A549 (cell line): Measurements from ENCODE around the gene ADCYAP1R1. TPM values are rescaled to one million over a fixed set of nuclear protein-coding genes. Genes with fewer than 3 reads are reported as not detected.

Source experiments
- ATAC-seq, 2 experiments: fragments of 200-7000 bp in 1 of 2; fragments of >200 bp in 1 of 2; cut with Nextera tagmentation in 1 of 2; cut with Tn5 transposase in 1 of 2; 3 replicates each; pipeline versions ENCODE4 v1.8.0 to v1.9.1; 2018 to 2020; ENCODE audit warnings: mild to moderate bottlenecking in 1 of 2, moderate library complexity in 1 of 2
- CTCF ChIA-PET: fragments of 300-600 bp; sonication (Branson Sonifier 250); formaldehyde crosslinking; extraction: SDS; loops from one replicate; lab custom pipeline; 2021; ENCODE audit warnings: antibody characterized with exemption, inconsistent platforms; lab: Yijun Ruan, JAX
- POLR2A ChIA-PET: fragments of 350-600 bp; formaldehyde crosslinking; extraction: SDS; loops from one replicate; lab custom pipeline; 2021; ENCODE audit warnings: antibody characterized with exemption, inconsistent platforms; lab: Yijun Ruan, JAX
- DNase-seq, 2 experiments: peaks; one replicate each; pipeline versions ENCODE4 v3.0.0 to v3.0.0-alpha.2; 2011 to 2016; ENCODE audit warnings: low read depth in 1 of 2, low spot score in 1 of 2
- FAIRE-seq: peaks from 2 replicates; lab custom pipeline; 2011; peaks lifted over from hg19 to GRCh38; lab: Jason Lieb, UNC
- H3K27ac ChIP-seq, 2 experiments: fragments of >200 bp; sonication (Bioruptor Twin); formaldehyde crosslinking; 3 replicates each; pipeline ENCODE4 v1.5.1; 2016 to 2017
- H3K4me1 ChIP-seq: fragments of >200 bp; sonication (Bioruptor Twin); formaldehyde crosslinking; 3 replicates; pipeline ENCODE4 v1.6.1; 2016
- H3K4me2 ChIP-seq: fragments of >200 bp; sonication (Bioruptor Twin); formaldehyde crosslinking; 3 replicates; pipeline ENCODE4 v1.6.1; 2016
- H3K4me3 ChIP-seq: fragments of >200 bp; sonication (Bioruptor Twin); formaldehyde crosslinking; 3 replicates; pipeline ENCODE4 v1.5.1; 2016
- H3K9me3 ChIP-seq: fragments of >200 bp; sonication (Bioruptor Twin); formaldehyde crosslinking; 3 replicates; pipeline ENCODE4 v1.6.1; 2016
- BHLHE40 ChIP-seq: IDR thresholded peaks from 2 replicates; pipeline ENCODE4 v1.6.1; 2012; ENCODE audit warnings: low read depth, low read length, inconsistent platforms
- EHMT2 ChIP-seq: fragments of 200-600 bp; sonication (generic); IDR thresholded peaks from 2 replicates; pipeline ENCODE4 v1.6.1; 2016; ENCODE audit warnings: antibody characterized with exemption, low read depth, mild to moderate bottlenecking, moderate library complexity
- ESRRA ChIP-seq: fragments of 150-350 bp; IDR thresholded peaks from 2 replicates; pipeline ENCODE4 v1.6.1; 2014; ENCODE audit warnings: mild to moderate bottlenecking, low read length, borderline replicate concordance
- FOSL2 ChIP-seq, 2 experiments: fragments of 450-650 bp in 1 of 2; fragments of >200 bp in 1 of 2; sonication (Bioruptor Twin) in 1 of 2; formaldehyde crosslinking; IDR thresholded peaks; 2 replicates each; pipeline versions ENCODE4 v1.5.0 to v1.6.1; 2016 to 2020; ENCODE audit warnings: mild to moderate bottlenecking in 1 of 2, moderate library complexity in 1 of 2
- FOXS1 ChIP-seq: fragments of 250-450 bp; sonication (Bioruptor Pico); IDR thresholded peaks from 2 replicates; pipeline ENCODE4 v1.5.0; 2020; ENCODE audit warnings: mild to moderate bottlenecking, moderate library complexity
- KDM1A ChIP-seq: fragments of 200-600 bp; sonication (generic); IDR thresholded peaks from 2 replicates; pipeline ENCODE4 v1.6.1; 2016; ENCODE audit warnings: low read depth, mild to moderate bottlenecking
- MAZ ChIP-seq: fragments of 150-350 bp; IDR thresholded peaks from 2 replicates; pipeline ENCODE4 v1.6.1; 2014; ENCODE audit warnings: antibody characterized with exemption, low read depth, low read length, borderline replicate concordance
- NFE2L2 ChIP-seq: fragments of 150-350 bp; conservative IDR thresholded peaks from 2 replicates; pipeline ENCODE4 v1.6.1; 2014; ENCODE audit warnings: low read length
- NR3C1 ChIP-seq: fragments of >200 bp; sonication (Bioruptor Twin); formaldehyde crosslinking; IDR thresholded peaks from 3 replicates; pipeline ENCODE4 v1.6.1; 2017
- PHF8 ChIP-seq: fragments of 200-600 bp; sonication (generic); IDR thresholded peaks from 2 replicates; pipeline ENCODE4 v1.6.1; 2016; ENCODE audit warnings: low read depth, mild to moderate bottlenecking, antibody characterized with exemption, moderate library complexity, borderline replicate concordance
- POLR2AphosphoS2 ChIP-seq: conservative IDR thresholded peaks from 2 replicates; pipeline ENCODE4 v1.6.1; 2012; ENCODE audit warnings: low read length, improper control_type of control experiment, inconsistent platforms
- RAD21 ChIP-seq, 2 experiments: fragments of >200 bp in 1 of 2; sonication (Bioruptor Twin) in 1 of 2; formaldehyde crosslinking in 1 of 2; IDR thresholded peaks in 1 of 2; conservative IDR thresholded peaks in 1 of 2; 2 replicates in 1 of 2; 3 replicates in 1 of 2; pipeline ENCODE4 v1.6.1; 2012 to 2018; ENCODE audit warnings: inconsistent platforms in 1 of 2
- RARB ChIP-seq: fragments of 250-450 bp; sonication (Bioruptor Pico); IDR thresholded peaks from 2 replicates; pipeline ENCODE4 v1.8.0; 2021; ENCODE audit warnings: mild to moderate bottlenecking, moderate library complexity
- SMC3 ChIP-seq: fragments of >200 bp; sonication (Bioruptor Twin); formaldehyde crosslinking; IDR thresholded peaks from 3 replicates; pipeline ENCODE4 v1.6.1; 2018; ENCODE audit warnings: inconsistent platforms
- SREBF2 ChIP-seq: fragments of 450-650 bp; IDR thresholded peaks from 2 replicates; pipeline ENCODE4 v1.6.1; 2014; ENCODE audit warnings: mild to moderate bottlenecking, moderate library complexity
- ZC3H11A ChIP-seq: fragments of 450-650 bp; IDR thresholded peaks from 2 replicates; pipeline ENCODE4 v1.6.1; 2014; ENCODE audit warnings: antibody characterized with exemption, mild to moderate bottlenecking
- ZFP36 ChIP-seq: fragments of 450-650 bp; IDR thresholded peaks from 2 replicates; pipeline ENCODE4 v1.6.1; 2014; ENCODE audit warnings: borderline replicate concordance; ENCODE audit not compliant: partially characterized antibody
- WGBS: methylation state at CpG from one replicate; pipeline ENCODE4 v1.1.6; 2017; ENCODE audit errors: missing lambda C conversion rate; 5-methylcytosine and 5-hydroxymethylcytosine counted together
- polyA plus RNA-seq, 4 experiments: library from polyadenylated mRNA; depleted of rRNA in 3 of 4; stranded (reverse); fragments of >200 nt; fragmentation: RNase III in 1 of 4; extraction: RNeasy Plus Mini Kit Qiagen cat#74134 plus additional on column Dnase treatment in 1 of 4; gene quantifications; 2 replicates in 3 of 4; 3 replicates in 1 of 4; pipeline ENCODE4 v1.2.3, GENCODE V29; 2011 to 2017
- TF ChIP-seq, protein P1 (sequence below): IDR thresholded peaks from 2 replicates; pipeline ENCODE4 v1.6.1; 2012
- TF ChIP-seq, protein P2 (sequence below): IDR thresholded peaks from 2 replicates; pipeline ENCODE4 v1.6.1; 2012
- TF ChIP-seq, protein P3 (sequence below): fragments of 250-450 bp; sonication (Bioruptor Pico); IDR thresholded peaks from 2 replicates; pipeline ENCODE4 v1.5.0; 2021; ENCODE audit warnings: mild to moderate bottlenecking, moderate library complexity, borderline replicate concordance
- TF ChIP-seq, protein P4 (sequence below): IDR thresholded peaks from 2 replicates; pipeline ENCODE4 v1.6.1; 2012; ENCODE audit warnings: low read depth, borderline replicate concordance
- TF ChIP-seq, protein P5 (sequence below): fragments of >200 bp; sonication (Bioruptor Twin); formaldehyde crosslinking; IDR thresholded peaks from 3 replicates; pipeline ENCODE4 v1.6.1; 2016
- TF ChIP-seq, protein P6 (sequence below): fragments of >200 bp; sonication (Bioruptor Twin); formaldehyde crosslinking; IDR thresholded peaks from 3 replicates; pipeline ENCODE4 v1.5.1; 2016
- TF ChIP-seq, protein P7 (sequence below): fragments of 150-350 bp; IDR thresholded peaks from 2 replicates; pipeline ENCODE4 v1.6.1; 2014; ENCODE audit warnings: low read depth, mild to moderate bottlenecking, low read length

Gene ADCYAP1R1
- polyA plus RNA-seq, 2 of the 4 experiments (the other 2 are of a cell fraction) = 0.01 TPM; not detected in 1

DNA sequence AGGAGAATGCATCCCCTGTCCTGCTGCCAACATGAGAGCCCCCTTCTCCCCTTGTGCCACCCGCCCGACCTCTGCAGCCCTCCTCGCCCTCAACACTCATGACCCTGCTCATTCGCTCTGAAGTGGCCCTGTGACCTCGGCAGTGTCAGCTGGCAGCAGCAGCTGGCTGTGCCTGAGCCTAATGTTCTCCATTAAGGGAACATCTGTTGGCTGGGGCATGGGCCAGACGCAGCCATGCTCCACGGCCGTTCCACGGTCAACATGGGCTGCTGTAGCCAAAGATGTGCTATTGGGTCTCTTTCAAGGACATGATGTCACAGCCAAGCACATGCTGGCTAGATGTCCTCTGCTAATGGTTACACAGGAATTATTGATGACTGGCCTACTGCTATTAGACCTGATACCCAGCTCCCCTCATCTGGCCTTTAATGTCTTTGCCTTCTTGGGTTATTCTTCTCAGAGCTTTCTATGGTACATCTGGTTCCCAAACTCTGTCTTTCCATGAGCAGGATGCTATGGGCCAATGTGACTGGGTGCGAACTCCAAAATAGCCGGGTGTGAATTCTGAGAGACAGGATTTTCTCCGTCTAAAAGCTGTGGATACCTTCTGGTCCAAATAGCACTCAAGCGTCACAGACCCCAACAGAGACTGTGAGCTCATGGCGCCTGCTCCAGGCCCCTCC is 22.4 kb downstream of the ADCYAP1R1 start:
- POLR2A ChIA-PET = no interaction called here
- TF ChIP-seq KDM1A (no peak), RARB (CRISPR knock-in tag) (no peak), PHF8 (no peak), SMC3 (no peak), ESRRA (no peak), RAD21 (conservative IDR thresholded peaks at IDR 0.05 in 1 of 2, IDR thresholded peaks at IDR 0.05 in 1 of 2) (no peak), ZFP36 (no peak), POLR2AphosphoS2 (no peak), FOSL2 (IDR thresholded peaks at IDR 0.05) (no peak), FOSL2 (CRISPR knock-in tag; IDR thresholded peaks at IDR 0.05) (no peak), NFE2L2 (no peak)
- TF ChIP-seq, protein P1, sequence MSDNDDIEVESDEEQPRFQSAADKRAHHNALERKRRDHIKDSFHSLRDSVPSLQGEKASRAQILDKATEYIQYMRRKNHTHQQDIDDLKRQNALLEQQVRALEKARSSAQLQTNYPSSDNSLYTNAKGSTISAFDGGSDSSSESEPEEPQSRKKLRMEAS = no peak
- CTCF ChIA-PET = interaction anchor here (1.6 to 2.9 kb wide), 4 partner anchors 8 to 60 kb away, joined by 4 to 10 read pairs (median 6); no protein-coding TSS in a partner anchor
- DNase-seq (no peak), FAIRE-seq (no peak), ATAC-seq (no peak)
- no peaks in the 10 kb centered on the region for H3K4me1 ChIP-seq
- WGBS = 49% methylated on average over 11 of the region's 14 CpGs
- no peak overlapping the region for H3K4me3 ChIP-seq
- H3K27ac ChIP-seq = no peak overlapping the region
- no peaks in the 10 kb centered on the region for H3K9me3 ChIP-seq
- no peak overlapping the region for H3K4me2 ChIP-seq

DNA sequence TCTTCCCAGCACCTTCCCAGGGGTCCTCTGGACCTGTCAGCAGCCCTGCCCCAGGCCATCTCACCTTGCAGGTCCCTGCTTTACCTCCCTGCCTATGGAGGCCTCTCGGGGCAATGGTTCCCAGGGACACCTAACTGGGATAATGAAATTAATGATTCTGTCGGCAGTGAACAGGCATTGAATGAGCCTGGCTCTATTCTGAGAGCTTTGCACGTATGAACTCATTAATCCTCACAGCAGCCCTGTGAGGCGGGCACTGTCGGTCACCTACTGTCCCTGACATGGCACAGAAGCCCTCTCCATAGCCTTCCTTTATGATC is 22.9 kb downstream of the ADCYAP1R1 start:
- Histone ChIP-seq H3K4me1 (no peaks in the 10 kb centered on the region), H3K27ac (no peak overlapping the region), H3K4me3 (no peak overlapping the region), H3K4me2 (no peak overlapping the region), H3K9me3 (no peaks in the 10 kb centered on the region)
- no peak for DNase-seq
- no peak for FAIRE-seq
- ATAC-seq = no peak
- ChIA-PET CTCF (interaction anchor here (1.6 to 2.2 kb wide), 2 partner anchors 9 to 28 kb away, joined by 4 to 6 read pairs; no protein-coding TSS in a partner anchor), POLR2A (no interaction called here)
- TF ChIP-seq, protein P2, sequence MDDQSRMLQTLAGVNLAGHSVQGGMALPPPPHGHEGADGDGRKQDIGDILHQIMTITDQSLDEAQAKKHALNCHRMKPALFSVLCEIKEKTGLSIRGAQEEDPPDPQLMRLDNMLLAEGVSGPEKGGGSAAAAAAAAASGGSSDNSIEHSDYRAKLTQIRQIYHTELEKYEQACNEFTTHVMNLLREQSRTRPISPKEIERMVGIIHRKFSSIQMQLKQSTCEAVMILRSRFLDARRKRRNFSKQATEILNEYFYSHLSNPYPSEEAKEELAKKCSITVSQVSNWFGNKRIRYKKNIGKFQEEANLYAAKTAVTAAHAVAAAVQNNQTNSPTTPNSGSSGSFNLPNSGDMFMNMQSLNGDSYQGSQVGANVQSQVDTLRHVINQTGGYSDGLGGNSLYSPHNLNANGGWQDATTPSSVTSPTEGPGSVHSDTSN = no peak
- no peak for TF ChIP-seq PHF8
- TF ChIP-seq EHMT2 = no peak
- no peak for TF ChIP-seq RARB (CRISPR knock-in tag)
- no peak for TF ChIP-seq FOSL2 (IDR thresholded peaks at IDR 0.05)
- TF ChIP-seq FOSL2 (CRISPR knock-in tag; IDR thresholded peaks at IDR 0.05) = no peak
- TF ChIP-seq, protein P3, sequence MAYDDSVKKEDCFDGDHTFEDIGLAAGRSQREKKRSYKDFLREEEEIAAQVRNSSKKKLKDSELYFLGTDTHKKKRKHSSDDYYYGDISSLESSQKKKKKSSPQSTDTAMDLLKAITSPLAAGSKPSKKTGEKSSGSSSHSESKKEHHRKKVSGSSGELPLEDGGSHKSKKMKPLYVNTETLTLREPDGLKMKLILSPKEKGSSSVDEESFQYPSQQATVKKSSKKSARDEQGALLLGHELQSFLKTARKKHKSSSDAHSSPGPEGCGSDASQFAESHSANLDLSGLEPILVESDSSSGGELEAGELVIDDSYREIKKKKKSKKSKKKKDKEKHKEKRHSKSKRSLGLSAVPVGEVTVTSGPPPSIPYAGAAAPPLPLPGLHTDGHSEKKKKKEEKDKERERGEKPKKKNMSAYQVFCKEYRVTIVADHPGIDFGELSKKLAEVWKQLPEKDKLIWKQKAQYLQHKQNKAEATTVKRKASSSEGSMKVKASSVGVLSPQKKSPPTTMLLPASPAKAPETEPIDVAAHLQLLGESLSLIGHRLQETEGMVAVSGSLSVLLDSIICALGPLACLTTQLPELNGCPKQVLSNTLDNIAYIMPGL (CRISPR knock-in tag) = no peak
- no peak for TF ChIP-seq BHLHE40
- no peak for TF ChIP-seq NR3C1
- no peak for TF ChIP-seq MAZ
- TF ChIP-seq, protein P4, sequence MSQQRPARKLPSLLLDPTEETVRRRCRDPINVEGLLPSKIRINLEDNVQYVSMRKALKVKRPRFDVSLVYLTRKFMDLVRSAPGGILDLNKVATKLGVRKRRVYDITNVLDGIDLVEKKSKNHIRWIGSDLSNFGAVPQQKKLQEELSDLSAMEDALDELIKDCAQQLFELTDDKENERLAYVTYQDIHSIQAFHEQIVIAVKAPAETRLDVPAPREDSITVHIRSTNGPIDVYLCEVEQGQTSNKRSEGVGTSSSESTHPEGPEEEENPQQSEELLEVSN = no peak
- TF ChIP-seq SREBF2 = no peak
- TF ChIP-seq SMC3 = no peak
- no peak for TF ChIP-seq ZC3H11A
- no peak for TF ChIP-seq KDM1A
- TF ChIP-seq, protein P5, sequence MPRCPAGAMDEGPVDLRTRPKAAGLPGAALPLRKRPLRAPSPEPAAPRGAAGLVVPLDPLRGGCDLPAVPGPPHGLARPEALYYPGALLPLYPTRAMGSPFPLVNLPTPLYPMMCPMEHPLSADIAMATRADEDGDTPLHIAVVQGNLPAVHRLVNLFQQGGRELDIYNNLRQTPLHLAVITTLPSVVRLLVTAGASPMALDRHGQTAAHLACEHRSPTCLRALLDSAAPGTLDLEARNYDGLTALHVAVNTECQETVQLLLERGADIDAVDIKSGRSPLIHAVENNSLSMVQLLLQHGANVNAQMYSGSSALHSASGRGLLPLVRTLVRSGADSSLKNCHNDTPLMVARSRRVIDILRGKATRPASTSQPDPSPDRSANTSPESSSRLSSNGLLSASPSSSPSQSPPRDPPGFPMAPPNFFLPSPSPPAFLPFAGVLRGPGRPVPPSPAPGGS = no peak
- TF ChIP-seq, protein P6, sequence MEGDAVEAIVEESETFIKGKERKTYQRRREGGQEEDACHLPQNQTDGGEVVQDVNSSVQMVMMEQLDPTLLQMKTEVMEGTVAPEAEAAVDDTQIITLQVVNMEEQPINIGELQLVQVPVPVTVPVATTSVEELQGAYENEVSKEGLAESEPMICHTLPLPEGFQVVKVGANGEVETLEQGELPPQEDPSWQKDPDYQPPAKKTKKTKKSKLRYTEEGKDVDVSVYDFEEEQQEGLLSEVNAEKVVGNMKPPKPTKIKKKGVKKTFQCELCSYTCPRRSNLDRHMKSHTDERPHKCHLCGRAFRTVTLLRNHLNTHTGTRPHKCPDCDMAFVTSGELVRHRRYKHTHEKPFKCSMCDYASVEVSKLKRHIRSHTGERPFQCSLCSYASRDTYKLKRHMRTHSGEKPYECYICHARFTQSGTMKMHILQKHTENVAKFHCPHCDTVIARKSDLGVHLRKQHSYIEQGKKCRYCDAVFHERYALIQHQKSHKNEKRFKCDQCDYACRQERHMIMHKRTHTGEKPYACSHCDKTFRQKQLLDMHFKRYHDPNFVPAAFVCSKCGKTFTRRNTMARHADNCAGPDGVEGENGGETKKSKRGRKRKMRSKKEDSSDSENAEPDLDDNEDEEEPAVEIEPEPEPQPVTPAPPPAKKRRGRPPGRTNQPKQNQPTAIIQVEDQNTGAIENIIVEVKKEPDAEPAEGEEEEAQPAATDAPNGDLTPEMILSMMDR = no peak
- TF ChIP-seq, protein P7, sequence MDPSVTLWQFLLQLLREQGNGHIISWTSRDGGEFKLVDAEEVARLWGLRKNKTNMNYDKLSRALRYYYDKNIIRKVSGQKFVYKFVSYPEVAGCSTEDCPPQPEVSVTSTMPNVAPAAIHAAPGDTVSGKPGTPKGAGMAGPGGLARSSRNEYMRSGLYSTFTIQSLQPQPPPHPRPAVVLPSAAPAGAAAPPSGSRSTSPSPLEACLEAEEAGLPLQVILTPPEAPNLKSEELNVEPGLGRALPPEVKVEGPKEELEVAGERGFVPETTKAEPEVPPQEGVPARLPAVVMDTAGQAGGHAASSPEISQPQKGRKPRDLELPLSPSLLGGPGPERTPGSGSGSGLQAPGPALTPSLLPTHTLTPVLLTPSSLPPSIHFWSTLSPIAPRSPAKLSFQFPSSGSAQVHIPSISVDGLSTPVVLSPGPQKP = no peak
- no peak for TF ChIP-seq FOXS1
- 36% methylated on average over 5 of the region's 5 CpGs for WGBS
